Activated CD4-positive, CD25-positive, alpha-beta regulatory T cell (primary cell): ENCODE data around the gene KIAA1671.
"Not testable (repeated sequence)": the region's sequence is repeated elsewhere in the genome, so short reads cannot be mapped to it uniquely, and the experiment has no call there.

Experiments used
- DNase-seq, 4 experiments: peaks; one replicate each; lab custom pipeline; 2025; lab: John Stamatoyannopoulos, UW

The KIAA1671 gene

DNA sequence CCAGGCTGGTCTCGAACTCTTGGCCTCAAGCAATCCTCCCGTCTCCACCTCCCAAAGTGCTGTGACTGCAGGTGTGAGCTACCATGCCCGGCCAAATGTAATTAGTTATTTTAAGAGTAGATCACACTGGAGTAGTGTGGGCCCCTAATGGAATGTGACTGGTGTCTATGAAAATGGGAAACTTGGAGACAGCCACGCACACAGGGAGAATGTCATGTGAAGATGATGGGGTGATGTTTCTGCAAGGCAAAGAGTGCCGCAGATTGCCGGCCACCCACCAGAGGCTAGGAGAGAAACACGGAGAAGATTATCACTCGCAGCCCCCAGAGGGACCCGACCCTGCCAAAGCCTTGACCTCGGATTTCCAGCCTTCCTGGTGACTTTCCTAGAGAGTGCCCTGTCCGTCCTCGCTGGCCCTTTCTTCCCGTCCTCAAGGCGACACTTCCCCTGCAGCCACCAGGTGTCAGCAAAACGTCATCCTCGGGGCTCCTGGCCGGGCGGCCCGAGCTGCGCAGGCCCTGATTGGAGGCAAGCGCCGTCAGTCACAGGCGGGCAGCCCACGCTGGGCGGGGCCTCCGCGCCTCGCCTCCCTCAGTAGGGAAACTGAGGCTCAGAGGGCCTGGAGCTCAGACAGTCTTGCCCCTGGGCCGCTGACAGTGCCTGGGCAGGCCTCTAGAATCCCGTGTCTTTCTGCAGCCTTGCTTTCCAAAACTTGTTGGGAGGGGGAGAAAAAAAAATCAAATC, 283.2 kb downstream of the KIAA1671 start:
- peak in 2 of 4 experiments; percentile 18 to 22 for DNase-seq

GRCh38 chr22:25236417-25236816, 283.9 kb downstream of the KIAA1671 start:
- DNase-seq, result no peak

GRCh38 chr22:25237503-25237902, 285.0 kb downstream of the KIAA1671 start:
- no peak for DNase-seq

DNA sequence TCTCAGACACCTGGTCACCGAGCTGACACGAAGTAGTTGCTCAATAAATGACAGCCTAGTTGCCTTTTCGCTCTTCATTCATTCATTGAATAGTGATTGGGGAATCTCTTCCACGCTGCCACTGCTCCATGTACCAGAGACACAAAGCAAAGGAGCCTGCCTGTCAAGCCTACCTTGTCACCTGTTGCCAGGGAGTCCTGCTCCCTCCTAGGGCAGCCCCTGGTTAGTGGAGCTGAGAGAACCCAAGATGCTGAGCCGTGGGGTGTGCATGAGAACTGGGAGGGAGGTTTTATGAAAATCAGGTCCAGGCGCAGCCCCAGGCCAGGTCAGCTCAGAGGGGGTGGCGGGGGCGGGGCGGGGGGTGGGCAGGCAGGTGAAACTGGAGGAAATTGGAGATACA, 285.5 kb downstream of the KIAA1671 start:
- DNase-seq, result not testable (repeated sequence)
